ENCODE results near the gene RASGRP4.
"Not testable (repeated sequence)": the region's sequence is repeated elsewhere in the genome, so short reads cannot be mapped to it uniquely, and the experiment has no call there.

RASGRP4 gene, protein sequence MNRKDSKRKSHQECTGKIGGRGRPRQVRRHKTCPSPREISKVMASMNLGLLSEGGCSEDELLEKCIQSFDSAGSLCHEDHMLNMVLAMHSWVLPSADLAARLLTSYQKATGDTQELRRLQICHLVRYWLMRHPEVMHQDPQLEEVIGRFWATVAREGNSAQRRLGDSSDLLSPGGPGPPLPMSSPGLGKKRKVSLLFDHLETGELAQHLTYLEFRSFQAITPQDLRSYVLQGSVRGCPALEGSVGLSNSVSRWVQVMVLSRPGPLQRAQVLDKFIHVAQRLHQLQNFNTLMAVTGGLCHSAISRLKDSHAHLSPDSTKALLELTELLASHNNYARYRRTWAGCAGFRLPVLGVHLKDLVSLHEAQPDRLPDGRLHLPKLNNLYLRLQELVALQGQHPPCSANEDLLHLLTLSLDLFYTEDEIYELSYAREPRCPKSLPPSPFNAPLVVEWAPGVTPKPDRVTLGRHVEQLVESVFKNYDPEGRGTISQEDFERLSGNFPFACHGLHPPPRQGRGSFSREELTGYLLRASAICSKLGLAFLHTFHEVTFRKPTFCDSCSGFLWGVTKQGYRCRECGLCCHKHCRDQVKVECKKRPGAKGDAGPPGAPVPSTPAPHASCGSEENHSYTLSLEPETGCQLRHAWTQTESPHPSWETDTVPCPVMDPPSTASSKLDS

DNA sequence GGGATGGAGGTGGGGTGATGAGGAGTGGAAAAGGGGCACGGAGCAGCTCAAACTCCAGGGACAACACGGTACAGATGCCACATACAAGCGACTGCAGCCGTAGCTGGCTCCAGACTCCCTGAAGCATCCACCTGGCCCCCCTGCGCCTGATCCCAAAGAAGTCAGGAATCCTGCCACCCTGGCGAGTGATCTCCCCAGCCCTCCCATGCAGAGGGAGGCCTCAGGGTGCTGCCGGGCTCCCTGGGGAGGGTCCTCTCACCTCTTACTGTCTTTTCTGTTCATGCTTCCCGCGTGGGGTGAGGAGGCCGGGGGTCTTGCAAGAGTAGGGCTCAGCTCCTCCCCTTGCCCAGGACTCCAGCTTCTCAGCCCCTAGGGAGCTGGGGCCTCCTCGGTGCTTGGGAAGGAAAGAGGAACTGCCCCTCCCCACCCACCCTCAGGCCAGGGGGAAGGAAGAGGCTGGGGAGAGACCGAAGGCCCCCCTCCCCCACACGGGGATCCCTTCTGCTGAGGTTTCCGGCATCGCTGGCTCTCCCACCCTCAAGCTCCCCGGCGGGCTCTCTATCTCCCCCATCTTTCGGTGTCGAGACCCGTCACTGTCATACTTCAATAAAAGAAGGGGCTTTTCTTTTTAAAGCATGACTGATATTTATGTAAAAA is at the start of gene RASGRP4:
Gene RASGRP4 (minus strand): TSS at position 410 of the 657 bp plus-strand sequence. CDS start 128 bp downstream, at position 282.
- in situ Hi-C loops (cut with HindIII; ENCODE audit: low sequenced_read_pairs): no loop called here

DNA sequence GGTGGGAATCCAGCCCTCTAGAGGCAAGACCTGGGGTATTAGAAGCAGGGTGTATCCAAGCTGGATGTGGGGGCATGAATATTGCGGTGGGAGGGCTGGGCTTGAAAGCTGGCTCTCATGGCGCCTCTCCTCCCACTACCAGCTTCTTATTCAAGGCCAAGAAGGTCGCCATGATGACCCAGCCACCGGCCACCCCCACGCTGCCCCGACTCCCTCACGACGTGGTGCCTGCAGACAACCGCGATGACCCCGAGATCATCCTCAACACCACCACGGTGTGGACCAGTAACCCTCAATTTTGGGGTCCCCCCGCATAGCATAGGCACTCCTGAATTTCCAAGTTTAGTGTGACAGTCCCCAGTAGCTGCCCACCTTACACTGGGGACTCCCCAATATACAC is 49.2 kb upstream of the RASGRP4 start:
- in situ Hi-C loops (cut with HindIII; ENCODE audit: low sequenced_read_pairs): no loop called here

DNA sequence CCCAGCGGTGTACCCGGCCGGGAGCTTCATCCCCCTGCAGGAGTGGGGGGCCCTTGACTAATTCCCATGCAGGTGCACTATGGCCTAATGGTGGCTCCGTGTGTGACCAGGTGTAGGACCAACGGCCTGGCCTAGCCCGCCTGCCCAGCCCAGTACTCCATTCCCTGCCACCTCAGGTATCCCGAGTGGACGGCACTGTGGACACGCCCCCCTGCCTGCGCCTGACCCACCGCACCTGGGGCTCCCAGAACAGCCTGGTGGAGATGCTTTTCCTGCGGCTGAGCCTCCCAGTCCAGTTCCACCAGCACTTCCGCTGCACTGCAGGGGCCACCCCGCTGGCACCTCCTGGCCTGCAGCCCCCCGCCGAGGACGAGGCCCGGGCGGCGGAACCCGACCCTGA is 47.2 kb upstream of the RASGRP4 start:
- in situ Hi-C loops (cut with HindIII; ENCODE audit: low sequenced_read_pairs): no loop called here

DNA sequence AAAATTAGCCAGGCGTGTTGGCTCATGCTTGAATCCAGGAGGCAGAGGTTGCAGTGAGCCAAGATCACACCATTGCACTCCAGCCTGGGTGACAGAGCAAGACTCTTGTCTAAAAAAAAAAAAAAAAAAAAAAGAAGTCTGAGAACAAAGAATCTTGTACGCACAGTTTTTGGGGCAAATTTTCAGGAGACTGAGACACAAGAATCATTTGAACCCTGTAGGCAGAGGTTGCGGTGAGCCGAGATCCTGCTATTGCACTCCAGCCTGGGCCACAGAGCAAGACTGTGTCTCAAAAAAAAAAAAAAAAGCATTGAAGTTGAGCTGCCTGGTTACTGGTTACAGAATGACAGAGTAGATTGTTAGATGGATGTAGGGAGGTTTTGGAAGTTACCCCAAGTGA is 46.7 kb upstream of the RASGRP4 start:
- in situ Hi-C loops (cut with HindIII; ENCODE audit: low sequenced_read_pairs): not testable (repeated sequence)

DNA sequence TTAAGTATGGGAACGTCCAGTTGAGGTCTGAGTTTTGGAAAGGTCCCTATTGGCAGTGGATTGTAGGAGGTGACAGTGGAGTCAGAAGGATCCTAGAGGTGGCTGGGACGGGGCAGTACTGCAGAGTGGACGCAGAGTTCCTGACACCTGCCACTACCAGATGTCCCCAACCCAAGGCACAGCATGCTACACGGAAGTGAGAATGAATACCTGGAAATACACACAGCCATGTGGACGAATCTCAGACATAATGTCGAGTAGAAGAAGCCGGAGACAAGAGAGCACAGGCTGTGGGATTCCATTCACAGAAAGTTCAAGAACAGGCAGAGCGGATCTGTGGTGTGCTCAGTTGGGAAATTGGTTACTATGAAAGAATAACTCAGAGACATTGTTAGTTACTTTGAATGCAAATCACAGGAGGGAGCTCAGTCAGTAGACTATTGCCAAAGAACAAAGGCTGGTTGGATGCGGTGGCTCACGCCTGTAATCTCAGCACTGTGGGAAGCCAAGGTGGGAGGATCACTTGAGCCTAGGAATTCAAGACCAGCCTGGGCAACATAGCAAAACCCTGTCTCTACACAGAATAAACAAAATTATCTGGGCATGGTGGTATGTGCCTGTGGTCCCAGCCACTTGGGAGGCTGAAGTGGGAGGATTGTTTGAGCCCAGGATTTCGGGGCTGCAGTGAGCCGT is 44.9 kb upstream of the RASGRP4 start:
- in situ Hi-C loops (cut with HindIII; ENCODE audit: low sequenced_read_pairs): no loop called here

DNA sequence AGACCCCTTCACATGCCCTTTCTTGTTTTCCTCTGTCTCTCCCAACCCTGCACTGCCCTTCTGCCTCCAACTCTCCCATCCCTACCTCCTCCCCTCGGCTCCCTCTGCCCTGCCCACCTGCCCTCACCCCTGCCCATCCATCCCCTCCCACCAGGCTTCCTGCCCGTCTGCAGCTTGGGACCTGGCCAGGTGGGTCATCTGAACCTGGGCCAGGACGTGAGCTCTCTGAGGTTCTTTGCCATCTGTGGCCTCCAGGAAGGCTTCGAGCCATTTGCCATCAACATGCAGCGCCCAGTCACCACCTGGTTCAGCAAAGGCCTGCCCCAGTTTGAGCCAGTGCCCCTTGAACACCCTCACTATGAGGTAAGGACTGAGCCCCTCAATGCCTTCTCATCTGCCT is 43.1 kb upstream of the RASGRP4 start:
- in situ Hi-C loops (cut with HindIII; ENCODE audit: low sequenced_read_pairs): no loop called here

DNA sequence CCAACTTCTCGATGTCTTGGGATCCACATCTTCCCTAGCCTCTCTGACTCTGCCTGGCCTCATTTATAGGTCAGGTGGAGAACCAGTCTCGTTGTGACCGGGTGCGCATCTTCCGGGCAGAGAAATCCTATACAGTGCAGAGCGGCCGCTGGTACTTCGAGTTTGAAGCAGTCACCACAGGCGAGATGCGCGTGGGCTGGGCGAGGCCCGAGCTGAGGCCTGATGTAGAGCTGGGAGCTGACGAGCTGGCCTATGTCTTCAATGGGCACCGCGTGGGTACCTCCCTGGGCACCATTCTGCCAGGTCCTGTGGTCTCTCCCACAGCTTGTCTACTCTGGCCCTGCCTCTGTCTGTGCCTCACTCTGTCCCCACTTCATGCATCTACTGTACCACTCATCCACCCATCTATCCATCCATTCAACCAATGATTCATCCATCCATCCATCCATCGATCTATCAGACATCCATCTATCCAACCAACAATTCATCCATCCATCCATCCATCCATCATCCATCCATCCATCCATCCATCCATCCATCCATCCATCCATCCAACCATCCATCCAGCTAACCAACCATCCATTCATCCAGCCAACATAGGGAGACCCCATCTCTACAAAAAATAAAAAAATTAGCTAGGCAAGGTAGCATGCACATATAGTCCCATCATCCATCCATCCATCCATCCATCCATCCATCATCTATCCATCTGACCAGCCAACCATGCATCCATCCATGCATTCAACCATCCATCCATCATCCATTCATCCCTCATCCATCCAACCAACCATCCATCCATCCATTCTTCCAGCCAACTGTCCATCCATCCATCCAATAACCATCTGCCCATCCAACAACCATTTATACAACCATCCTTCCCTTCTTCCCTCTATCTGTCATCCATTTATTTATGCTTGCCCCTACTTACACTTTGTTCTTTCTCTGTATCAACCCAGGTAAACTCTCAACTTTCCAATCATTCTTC is 41.8 kb upstream of the RASGRP4 start:
- in situ Hi-C loops (cut with HindIII; ENCODE audit: low sequenced_read_pairs): no loop called here

DNA sequence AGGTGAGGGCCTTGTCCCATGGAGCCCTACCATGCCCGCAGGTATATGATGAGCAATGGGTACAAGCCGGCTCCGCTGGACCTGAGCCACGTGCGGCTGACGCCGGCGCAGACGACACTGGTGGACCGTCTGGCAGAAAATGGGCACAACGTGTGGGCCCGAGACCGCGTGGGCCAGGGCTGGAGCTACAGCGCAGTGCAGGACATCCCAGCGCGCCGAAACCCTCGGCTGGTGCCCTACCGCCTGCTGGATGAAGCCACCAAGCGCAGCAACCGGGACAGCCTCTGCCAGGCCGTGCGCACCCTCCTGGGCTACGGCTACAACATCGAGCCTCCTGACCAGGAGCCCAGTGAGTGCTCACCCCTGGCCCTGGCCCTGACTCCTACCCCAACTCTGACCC is 40.0 kb upstream of the RASGRP4 start:
- in situ Hi-C loops (cut with HindIII; ENCODE audit: low sequenced_read_pairs): no loop called here

DNA sequence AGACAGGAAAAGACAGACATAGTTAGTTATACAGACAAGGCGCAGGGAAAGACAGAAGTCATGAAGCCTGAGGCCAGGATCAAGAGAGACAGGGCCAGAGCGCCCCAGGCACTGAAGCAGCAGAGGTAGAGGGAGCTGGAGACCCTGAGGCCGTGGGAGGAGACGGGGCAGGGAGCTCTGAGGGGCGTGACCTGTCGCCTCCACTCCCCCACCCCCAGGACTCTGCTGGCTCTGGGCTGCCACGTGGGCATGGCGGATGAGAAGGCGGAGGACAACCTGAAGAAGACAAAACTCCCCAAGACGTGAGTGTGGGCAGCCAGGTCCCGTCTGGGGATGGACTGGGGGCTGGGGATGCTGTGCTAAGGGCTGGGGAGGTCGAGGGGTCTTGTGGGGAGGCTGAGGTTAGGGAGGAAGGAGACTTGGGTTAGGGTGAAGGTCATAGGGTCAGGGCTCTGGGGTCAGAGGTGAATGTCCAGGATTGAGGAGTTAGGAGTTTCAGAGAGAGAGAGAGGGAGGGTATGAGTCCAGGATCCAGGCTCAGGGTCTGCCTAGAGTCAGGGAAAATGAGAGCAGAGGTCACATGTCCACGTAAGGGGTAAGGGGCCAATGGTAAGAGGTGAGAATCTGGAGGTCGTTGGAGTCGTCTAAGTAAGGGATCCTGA is 38.5 kb upstream of the RASGRP4 start:
- in situ Hi-C loops (cut with HindIII; ENCODE audit: low sequenced_read_pairs): no loop called here

DNA sequence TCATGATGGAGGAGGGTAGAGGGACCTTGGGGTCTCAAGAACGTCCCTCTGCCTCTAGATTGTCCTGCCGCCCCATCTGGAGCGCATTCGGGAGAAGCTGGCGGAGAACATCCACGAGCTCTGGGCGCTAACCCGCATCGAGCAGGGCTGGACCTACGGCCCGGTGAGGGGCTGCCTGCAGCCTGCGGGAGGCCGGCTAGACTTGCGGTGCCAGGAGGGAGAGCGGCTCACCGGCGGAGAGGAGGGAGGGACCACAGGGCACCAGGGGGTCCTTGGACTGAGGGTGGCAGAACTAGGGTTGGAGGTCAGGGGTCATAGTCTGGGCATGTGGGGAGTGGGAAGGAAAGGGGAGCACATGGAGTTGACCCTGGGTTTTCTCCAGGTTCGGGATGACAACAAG is 37.3 kb upstream of the RASGRP4 start:
- in situ Hi-C loops (cut with HindIII; ENCODE audit: low sequenced_read_pairs): no loop called here

DNA sequence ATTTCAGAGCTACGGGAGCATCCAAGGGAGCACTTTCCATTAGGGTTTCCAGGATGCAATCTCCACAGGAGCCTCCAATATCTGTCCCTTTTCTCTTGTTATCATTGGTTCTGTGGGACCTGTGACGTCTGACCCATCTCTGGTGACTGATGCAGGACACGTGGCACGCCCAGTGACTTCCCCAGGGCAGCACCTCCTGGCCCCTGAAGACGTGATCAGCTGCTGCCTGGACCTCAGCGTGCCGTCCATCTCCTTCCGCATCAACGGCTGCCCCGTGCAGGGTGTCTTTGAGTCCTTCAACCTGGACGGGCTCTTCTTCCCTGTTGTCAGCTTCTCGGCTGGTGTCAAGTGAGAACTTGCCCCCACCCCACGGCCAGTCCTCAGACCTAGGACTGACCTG is 33.0 kb upstream of the RASGRP4 start:
- in situ Hi-C loops (cut with HindIII; ENCODE audit: low sequenced_read_pairs): loop anchor here (10.0 kb wide), 1 partner anchor 126 kb away; no protein-coding TSS in a partner anchor

DNA sequence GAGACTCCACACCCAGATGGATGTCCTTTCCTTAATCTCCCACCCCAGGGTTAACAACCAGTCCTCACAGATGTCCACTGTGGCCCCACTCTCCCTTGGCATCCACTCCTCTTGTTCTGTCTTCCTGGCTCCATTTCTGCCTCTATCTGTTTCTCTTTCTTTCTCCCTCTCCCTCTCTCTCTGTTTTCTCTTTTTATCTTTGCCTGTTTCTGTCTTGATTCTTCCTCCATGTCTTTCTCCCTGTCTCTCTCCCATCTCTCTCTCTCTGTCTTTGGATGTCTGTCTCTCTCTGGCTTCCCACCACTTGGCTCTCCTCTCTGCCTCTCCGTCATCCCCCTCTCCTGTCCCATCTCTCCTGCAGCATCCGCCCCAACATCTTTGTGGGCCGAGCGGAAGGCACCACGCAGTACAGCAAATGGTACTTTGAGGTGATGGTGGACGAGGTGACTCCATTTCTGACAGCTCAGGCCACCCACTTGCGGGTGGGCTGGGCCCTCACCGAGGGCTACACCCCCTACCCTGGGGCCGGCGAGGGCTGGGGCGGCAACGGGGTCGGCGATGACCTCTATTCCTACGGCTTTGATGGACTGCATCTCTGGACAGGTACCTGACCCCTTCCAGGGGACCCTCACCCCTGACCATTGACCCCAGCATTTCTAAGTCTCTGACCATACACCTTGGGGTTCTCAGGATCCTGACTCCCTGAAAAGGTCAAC is 31.8 kb upstream of the RASGRP4 start:
- in situ Hi-C loops (cut with HindIII; ENCODE audit: low sequenced_read_pairs): loop anchor here (10.0 kb wide), 1 partner anchor 127 kb away; no protein-coding TSS in a partner anchor

DNA sequence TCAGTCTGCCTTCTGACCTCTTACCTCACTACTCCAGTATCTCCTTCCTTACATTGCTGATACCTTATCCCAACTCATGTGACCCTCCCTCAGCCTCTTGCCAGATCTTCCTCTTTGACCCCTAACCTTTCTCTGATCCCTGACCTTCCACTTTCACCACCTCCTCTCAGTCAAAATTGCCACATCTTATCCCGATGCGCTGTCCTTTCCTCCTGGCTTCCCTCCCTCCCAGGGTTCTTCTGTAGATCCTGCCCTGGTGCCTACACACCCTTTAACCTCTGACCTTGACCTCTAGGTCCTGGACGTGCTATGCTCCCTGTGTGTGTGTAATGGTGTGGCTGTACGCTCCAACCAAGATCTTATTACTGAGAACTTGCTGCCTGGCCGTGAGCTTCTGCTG is 31.2 kb upstream of the RASGRP4 start:
- in situ Hi-C loops (cut with HindIII; ENCODE audit: low sequenced_read_pairs): loop anchor here (10.0 kb wide), 1 partner anchor 128 kb away; no protein-coding TSS in a partner anchor

DNA sequence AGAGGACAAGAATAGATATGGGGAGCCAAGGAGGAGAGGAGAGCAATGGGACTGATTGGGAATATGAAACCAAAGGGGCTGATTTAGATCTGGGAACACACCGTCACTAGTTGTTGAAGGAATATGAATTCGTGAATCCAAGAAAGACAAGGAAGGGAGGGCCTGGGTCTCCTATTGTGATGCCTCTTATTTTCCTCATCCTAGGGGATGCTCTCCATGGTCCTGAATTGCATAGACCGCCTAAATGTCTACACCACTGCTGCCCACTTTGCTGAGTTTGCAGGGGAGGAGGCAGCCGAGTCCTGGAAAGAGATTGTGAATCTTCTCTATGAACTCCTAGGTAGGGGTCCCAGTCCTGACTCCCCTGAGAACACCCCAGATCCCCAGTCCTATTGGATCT is 29.0 kb upstream of the RASGRP4 start:
- in situ Hi-C loops (cut with HindIII; ENCODE audit: low sequenced_read_pairs): loop anchor here (10.0 kb wide), 1 partner anchor 130 kb away; no protein-coding TSS in a partner anchor

DNA sequence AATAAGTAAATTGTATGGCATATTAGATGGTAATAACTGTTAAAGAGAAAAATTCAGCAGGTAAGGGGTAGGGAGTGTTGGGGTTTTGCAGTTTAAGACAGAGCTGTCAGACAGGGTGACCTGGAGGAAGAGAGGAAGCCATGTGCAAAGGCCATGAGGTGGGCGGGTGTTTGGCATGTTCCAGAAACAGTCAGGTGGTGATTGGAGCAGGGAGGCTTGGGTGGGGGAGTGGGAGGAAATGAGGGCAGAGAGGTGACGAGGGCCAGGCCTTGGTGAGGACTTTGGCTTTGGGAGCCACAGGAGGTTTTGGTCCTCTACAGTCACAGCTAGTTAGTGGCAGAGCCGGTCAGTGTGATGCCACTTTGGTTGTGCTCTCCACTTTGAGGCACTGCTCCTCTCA is 27.6 kb upstream of the RASGRP4 start:
- in situ Hi-C loops (cut with HindIII; ENCODE audit: low sequenced_read_pairs): loop anchor here (5.0 to 10.0 kb wide), 2 partner anchors 74 to 131 kb away; no protein-coding TSS in a partner anchor

DNA sequence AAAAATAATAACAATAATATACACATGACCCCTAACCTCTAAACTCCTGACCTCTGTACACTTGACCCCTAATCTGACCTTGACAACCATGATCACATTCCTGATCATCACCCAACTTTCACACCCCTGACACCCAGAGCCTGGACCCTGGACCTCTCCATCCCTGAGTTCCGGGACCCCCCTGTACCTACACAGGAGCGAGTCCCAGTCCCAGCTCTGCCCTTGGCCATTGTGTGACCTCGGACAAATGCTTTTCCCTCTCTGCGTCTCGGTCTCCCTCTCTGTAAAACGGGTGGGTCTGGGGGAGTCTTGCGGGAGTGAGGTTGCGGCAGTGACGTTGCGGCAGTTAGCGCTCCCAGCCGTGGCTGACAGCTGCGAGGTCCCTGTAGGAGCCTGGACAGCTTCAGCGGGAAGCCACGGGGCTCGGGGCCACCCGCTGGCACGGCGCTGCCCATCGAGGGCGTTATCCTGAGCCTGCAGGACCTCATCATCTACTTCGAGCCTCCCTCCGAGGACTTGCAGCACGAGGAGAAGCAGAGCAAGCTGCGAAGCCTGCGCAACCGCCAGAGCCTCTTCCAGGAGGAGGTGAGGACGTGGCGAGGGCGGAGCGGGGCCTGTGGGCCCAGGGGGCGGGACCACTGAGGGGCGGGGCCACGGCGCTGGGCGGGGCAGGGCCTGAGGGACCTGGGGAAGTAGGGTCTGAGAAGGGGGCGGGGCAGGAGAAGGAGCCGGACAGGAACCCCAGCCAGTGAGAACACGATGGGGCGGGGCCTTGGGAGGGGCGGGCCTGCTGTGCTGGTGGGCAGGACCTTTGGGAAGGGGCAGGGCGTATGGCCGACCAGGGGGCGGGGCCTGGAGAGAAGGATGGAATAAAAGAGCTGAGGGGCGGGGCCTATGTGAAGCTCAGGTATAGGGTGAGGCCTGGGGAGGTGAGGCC is 26.7 kb upstream of the RASGRP4 start:
- in situ Hi-C loops (cut with HindIII; ENCODE audit: low sequenced_read_pairs): loop anchor here (5.0 to 10.0 kb wide), 2 partner anchors 75 to 132 kb away; no protein-coding TSS in a partner anchor

DNA sequence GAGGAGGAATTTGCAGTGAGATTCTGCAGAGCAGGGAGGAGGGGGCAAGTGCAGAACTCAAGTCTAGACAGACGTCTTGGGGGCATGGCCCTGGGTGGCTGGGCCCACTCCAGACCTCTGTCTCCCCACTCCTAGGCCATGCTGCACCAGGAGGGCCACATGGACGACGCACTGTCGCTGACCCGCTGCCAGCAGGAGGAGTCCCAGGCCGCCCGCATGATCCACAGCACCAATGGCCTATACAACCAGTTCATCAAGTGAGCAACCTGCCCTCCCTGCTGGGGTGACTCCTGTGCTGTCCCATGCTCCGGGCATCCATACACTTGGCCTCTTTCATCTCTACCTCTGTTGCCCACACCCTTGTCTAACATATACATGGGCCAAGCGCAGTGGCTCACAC is 25.6 kb upstream of the RASGRP4 start:
- in situ Hi-C loops (cut with HindIII; ENCODE audit: low sequenced_read_pairs): loop anchor here (5.0 to 10.0 kb wide), 2 partner anchors 76 to 133 kb away; no protein-coding TSS in a partner anchor
